Measurements from ENCODE around the gene LTBP2.

The LTBP2 gene

DNA sequence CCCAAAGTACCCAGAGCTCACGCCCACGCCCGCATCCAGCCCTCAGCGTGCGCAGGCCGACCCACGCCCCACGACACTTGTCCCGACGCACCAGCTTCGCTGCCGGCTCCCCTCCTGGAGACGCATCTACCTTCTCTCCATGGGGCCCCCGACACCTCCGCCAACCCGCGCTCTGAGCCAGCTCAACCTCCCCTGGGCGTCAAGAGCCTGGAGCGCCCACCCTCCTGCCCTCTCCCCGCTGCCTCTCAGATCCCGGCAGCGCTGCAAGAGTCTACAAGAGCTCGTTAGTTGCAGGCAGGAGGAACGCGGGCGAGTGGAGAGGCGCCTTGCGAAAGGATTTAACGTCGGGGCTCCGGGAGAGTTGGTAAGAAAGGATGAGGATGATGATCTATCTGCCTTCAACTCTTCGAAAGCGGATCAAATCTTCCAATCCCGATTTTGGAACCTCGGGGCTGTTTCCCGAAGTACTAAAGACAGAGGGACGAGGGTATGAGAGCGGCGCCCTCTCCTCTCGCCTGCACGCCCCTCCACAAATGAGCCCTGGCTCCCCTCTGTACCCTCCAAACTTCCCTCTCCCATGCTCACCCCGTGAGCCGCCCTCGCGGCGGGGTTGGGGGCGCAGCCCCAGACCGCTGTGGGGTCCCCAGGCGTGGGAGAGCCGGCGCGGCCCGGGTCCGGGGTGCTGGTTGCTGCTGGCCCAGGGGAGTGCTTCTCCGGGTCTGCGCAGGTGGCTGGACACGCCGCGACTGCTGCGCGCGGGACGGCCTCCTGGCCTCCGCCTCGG lies 979 bp downstream of the LTBP2 start:
- DNase-seq, result no peak

DNA sequence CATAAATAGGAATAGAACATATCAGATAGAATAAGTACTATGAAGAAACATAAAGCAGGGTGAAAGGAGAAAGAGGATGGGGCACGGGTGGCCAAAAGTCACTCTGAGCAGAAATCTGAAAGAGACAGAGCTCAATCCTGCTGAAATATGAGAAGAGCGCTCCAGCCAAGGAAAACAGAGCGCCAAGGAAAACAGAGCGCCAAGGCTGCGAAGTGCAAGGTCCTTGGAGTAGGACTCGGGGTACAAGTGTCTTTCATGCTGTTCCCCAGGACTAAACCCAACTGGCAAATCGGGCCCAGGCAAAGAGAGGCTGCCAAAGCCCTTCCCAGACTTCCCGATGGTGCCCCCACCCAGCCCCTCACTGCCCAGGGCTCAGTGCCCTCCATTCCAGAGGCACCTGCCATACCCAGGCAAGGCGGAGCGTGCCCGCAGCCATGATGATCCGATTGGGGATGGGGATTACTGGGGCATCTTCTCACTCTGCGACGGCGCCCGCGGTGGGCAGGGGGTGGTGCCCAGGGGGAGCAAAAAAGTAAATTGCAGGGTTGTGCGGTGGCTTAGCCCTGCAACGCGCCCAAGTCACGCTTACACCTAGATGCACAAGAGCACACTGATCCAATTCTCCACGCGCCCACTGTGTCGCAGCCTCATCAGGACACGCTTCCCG lies 1.7 kb downstream of the LTBP2 start:
- no peak for DNase-seq

DNA sequence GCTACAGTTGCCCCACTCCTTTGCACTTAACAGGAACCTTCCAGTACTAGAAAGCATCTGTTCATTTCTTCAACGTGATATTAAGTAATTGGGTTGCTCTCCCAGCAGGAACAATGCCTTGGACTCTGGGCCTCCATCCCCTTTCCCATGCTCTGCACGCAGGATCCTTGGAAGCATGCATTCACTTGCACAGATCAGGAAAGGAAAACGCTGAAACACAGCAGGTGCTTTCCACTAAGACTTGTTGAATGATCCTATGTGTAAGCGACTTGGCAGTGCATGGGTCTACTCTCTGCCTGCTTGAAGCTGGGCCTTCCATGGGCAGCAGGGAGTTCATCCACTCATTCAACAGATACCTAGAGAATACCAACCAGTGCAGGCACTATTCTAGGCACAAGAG lies 2.3 kb downstream of the LTBP2 start:
- no peak for DNase-seq

DNA sequence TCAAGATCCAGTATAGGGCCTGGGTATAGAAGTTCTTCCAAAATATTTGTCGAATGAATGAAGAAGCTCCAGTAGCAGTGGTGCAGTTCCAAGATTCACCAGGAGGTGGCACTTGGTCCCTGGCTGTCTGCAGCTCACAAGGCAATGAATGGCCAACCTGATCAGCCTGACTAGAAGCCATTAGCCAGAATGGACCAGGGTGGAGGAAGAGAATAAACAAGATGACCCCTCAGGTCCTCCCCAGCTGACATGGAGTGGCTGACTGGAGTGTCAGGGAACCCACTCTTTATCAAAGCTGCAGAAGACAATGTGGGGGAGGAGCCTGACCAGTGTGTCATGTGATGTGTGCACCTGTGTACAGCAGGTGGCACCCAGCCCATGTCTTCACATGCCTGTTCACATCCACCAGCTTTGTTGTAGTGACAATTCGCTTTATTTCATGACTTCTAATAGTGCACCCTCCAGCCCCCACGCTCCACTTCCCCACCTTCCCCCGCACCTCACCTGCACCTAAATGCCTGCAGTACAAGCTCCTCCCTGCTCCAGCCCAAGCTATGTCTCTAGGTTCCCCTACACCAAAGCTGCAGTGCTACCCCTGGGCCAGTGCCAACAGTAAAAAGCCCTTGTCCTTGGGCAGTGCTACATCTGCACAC lies 3.0 kb downstream of the LTBP2 start:
- DNase-seq, result peak; percentile 80 to 88

DNA sequence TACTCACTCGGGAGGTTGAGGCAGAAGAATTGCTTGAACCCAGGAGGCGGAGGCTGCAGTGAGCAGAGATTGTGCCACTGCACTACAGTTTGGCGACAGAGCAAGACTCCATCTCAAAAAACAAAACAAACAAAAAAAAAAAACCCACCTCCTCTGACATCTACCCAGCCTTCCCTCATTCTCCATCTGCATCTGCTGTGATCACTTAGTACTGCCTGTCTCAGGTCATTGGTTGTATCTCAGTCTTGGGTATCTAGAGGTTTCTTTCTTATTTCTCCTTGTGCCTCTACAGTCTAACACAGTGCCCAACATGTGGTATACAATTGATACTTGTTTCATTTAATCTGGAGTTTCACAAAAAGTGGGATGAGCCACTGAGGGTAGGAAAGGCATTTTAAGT lies 5.3 kb downstream of the LTBP2 start:
- no peak for DNase-seq

DNA sequence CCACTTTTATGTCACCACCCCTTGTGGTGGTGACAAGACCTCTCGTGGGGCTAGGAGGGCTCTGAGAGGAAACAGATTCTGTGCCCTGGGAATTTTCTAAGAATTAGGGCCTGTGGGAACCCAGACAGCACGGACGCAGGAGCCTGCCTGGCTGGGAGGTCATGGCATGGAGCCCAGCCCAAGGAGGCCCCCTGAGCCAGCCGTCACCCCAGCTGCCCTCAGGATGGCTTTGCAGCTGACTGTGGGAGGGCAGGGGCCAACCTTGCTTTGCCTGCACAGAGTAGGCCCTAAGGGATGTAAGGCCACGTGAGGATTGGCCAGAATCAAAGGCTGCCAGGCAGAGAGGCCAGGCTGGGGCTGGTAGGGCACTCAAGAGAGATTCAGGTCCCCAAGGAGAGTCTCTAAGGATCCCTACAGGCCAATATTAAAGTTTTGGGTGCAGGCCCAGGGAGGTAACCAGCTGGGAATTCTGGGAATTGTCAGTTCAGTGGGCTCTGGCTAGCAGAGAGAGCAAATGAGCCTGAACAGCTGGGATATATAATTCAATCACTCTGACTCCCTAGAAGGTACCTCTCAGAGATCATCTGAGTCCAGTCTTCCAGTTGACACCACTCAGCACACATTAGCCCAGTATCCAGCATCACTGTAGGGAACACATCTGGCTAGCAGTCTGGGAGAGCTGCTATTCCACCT lies 6.4 kb downstream of the LTBP2 start:
- DNase-seq, result no peak

DNA sequence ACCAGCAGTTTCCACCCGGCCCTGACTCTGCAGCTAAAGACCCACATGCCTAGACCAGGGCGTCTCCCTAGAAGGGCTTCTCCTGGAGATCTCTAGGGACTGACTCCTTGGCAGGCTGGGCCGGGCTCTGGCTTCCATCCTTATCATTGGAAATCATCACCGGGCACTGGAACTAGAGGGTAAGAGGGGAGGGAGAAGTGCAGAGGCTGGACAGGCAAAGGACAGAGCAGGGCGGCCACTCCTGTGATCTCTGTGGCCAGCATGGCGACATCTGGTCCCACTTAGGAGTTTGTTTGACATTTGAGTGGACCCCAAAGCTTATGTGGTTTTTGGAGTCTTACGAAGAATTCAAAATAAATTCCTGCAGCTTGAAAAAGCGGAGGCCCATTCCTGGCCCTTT lies 7.1 kb downstream of the LTBP2 start:
- DNase-seq, result no peak

DNA sequence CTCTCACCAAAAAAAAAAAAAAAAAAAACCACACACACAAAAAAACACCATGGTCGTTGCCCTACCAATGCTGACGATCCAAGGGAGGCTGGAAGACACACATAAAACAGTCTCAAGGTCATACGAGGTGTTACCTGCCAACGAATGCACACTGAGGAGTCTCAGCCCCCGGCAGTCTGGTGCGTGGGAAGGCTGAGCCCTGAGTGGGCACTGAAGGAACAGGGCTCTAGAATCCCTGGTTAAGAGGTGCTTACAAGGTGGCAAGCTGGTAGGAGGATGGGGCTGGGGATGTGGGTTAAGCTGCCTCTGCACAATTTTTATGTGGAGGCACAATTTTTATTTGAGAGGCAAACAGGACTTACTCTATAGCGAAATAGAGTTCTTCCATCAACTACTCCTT lies 7.9 kb downstream of the LTBP2 start:
- DNase-seq, result no peak

DNA sequence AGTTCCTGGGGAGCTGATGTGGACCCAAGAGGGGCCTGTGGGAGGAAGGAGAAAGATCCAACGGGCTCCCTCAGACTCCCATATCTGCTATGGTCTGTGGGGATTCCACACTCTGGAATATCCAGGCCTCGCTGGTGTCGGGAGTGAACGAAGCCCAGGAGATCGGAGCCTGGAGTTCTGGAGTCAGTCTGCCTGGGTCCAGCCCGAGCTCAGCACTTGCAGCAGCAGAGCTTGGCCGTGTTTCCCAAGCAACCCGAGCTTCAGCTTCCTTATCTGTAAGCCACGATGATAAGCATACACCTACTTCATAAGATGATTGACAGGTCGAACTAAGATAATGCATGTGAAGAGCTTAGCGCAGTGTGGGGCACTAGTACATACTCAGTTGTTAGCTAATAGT lies 10.1 kb downstream of the LTBP2 start:
- no peak for DNase-seq

DNA sequence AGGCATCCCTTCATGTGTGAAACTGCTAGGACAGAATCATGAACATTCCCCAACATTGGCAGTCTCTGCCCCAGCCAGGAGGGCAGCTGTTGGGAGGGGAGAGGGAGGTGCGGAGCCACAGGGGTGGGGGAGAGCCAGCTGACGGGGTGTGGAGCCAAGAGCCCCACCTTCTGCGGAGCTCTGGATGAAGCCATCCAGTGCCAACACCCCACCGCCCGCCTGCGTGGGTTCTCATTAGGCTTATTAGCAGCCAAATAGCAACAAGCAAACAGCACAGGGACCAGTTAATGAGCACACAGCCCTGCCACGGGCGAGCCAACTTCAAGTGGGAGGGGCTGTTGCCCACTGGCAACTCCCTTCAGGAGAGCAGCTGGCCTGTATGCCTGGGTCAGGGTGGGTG lies 12.1 kb downstream of the LTBP2 start:
- DNase-seq, result no peak

DNA sequence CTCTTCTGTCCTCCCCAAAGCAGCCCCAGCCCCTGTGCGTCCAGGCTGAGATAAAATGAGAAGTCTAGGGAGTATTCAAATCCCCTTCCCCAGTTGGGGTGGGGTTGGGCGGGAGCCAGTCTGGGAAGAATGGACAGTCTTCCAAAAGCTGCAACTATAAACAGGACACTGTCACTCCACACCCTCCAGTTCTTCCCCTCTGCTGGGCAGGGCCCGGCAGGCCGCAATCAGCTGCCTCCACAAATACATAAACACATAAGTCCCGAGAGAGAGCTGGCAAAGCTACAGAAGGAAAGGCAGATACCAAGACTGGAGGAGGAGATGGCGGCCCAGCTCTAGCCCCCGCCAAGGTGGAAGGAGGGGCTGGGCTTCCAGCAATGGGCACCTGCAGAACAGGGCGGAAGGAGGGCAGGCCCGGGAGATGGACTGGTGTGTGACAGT lies 12.7 kb downstream of the LTBP2 start:
- DNase-seq, result no peak

DNA sequence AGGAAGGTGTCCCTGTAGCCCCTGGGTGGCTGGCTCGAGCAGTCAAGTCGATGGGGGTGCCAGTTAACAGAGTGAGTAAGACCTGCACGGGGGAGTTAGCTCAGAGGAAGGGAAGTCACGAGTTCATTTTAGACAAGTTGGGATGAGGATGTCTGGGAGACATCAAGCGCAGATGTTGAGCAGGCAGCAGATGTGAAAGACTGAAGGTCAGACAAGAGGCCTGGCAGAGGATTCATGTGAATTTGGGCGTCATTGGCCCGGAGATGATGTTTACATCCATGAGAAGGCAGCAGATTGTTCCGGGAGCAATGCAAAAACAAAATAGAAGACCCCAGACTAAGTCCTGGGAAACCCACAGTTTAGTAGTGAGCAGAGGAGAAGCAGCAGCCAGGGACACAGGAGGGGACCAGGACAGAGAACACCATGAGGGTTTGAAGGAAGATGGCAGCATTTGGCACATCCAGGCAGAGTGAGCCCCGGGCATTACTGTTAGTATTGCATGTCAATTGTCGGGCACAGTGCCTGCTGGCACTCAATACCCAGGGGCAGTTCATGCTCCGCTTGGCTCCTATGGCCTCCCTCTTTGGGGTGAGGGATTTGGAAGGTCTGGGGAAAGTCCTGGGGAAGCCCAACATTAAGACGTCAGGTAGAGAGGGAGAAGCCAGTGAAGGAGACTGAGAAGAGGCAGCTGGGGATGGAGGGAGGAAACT lies 15.1 kb downstream of the LTBP2 start:
- no peak for DNase-seq

DNA sequence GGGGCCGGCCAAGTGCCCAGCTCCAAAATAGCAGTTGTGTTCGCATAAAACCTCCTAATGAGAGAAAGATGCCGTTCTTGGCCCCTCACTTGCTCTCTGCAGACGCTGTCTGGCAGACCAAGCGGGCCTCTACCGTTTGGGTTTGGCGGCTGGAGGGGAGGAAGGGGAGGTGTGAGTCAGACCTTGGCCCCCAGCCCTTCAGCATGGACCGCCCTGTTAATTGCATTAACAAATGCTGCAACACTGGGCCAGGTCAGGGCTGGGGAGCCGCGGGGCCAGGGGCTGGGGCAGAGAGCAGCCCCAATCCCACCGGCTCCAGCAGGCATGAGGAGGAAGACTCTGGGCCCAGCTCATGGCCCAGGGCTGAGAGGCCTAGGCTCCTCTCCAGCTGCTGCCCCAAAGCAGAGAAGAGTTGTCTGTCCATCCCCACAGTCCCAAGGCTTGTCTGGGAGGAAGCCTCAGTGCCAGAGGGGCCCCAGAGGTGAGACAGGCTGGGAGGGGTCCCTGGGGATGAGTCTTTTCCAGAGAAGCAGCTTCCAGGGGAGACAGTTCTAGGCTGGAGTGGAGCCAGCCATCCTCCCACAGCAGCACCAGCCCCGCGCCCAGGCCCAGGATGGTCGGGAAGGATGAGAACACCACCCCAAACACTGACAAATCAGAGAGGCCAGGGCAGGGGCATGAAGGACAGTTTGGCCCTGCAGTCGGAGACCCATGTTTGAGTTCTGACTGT lies 16.9 kb downstream of the LTBP2 start:
- no peak for DNase-seq

DNA sequence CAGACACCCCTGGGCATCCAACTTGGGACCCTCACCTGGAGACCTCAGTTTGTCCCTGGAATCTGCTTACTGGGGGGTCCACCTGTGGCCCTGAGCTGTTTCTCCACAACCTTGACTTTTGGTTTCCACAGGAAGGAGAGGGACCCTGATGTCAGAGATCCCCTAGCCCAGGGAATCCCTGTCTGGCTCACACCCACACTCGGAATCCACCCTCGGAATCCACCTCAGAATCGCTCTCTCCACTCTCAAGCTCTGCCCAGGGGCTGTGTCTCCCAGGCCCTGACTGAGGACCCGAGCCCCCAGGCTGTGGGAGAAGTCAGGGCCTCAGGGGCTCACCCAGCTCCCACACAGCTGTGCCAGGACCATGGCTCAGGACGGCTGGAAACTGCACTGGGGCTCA lies 17.4 kb downstream of the LTBP2 start:
- DNase-seq, result no peak

DNA sequence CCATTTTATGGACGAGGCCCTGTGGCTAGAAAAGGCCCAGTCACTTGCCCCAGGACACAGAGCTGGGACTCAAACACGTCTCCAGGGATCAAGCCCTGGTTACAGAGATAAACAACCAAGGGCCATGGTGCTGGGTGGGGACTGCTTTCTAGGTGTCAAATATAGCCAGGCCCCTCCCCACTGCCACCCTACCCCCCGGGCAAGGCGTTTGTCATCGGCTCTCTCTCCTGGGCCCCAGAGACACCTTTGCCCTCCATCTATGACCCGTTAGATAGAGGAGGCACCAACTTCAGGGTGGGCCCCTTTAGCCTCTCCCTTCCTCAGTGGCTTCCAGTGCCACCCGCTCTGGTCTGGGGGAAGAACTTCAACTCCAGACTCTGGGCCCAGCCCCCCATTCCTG lies 18.0 kb downstream of the LTBP2 start:
- DNase-seq, result no peak

DNA sequence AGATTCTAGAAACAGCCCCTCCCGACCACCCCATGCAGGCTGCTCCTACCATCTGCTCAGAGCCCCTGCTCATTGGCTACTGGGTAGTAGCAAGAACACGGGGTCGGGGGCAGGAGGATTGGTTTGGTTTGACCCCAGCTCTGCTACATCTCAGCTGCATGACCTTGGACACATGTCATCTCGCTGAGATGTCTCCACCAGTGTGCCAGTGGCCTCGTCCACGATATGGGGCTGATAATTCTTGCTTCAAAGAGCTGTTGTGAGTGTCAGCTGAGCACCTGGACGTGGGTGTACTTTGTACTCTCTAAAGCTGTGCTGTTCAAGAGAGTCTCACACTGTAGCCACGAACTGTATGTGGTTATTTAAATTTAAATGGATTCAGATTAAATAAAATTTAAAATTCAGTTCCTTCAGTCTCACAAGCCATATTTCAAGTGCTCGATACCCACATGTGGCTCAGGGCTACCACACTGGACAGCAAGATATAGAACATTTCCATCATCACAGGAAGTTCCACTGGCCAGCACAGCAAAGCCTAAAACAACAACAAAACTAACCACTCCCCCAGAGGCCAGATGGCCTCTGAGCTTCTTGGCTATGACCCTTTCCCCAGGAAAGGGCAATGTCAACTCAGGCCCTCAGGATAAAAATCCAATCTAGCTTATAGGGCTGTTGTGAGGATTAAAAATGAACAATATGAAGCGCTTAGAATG lies 18.6 kb downstream of the LTBP2 start:
- DNase-seq, result no peak

DNA sequence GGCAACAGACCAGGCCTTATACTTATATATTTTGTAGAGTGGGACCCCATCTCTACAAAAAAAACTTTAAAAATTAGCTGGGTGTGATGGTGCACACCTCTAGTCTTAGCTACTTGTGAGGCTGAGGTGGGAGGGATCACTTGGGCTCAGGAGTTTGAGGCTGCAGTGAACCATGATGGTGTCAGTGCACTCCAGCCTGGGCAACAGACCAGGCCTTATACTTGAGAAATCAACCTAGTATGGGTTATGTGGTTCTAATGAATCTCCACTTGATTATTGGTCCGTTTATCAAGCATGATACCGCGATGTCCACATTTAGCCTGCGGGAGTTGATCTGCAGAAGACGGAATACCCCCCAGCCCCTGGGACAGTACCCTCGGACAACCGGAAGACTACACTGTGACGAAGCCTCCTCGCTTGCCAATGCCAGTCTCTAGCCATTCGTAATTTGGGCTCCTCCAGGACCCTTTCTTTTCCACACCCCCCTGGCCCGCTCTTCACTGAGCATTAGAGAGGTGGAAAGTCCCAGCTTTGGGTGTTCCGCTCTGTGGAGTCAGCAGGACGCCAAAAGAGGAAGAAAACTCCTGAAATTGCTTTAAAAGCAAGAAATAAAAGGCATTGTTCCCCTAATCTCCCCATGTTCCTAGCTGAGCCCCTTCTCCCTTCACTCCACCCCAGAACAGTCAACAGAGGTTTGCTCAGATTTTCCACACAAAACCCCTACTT lies 19.4 kb downstream of the LTBP2 start:
- DNase-seq, result no peak

DNA sequence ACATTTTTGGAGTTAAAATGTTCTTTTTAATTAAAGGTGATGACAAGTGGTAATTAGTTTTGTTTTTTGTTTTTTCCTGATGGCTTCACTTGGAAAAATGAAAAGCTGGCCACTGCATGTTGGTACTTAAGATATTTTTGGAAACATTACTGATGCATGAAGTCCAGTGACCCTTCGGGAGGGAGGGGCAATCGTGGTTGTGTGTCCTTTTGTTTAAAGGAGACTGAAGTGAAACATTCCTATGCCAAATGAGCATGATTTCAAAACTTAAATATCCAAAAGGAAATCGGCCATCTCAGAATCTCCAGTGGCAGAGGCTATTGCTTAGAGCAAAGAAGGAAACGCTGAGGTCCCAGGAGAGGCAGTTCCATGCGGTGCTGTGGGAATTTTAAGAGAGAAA lies 20.1 kb downstream of the LTBP2 start:
- no peak for DNase-seq

DNA sequence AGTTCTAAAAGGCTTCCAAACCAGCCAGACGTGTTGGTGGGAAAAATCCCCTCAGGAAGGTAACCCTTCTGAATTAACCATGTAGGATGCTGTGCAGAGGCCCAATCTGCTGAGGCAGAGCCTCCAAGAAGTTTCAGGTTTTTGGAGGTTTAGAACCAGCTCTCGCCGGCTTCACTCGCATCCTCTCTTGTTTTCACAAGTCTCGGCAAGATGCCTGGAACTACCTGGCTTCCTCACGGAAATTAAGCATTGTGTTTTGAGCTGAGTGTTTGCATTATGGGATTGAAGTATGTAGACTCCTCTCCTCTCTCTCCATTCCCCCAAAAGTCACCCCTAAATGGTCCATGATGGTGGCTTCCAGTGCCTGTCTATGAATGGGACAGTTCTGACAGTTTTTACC lies 20.6 kb downstream of the LTBP2 start:
- no peak for DNase-seq

DNA sequence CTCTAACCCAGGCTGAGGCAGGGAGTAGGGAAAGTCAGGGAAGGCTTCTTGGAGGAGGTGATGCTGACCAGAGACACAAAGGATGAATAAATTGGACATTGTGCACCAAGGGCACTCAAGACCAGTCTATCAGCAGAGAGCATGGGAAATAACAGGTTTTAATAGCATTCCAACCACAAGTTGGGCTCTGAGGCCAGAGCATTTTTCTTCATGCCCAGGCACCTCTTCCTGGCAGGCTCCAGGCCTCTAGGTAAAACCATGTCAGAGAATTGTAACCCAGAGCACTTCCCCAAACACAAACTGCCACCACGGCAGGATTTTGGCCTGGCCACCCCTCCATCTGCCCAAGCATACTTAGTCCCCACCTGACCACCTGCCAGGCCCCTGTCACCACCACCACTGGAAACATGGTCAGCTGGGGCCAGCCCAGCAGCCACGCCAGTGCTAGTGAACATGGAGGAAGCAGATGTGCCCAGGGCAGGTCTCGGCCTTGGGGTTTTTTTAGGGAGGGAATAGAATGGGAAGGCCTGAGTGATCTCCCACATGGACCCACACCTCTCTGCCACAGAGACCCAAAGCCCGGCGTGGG lies 22.7 kb downstream of the LTBP2 start:
- no peak for DNase-seq

DNA sequence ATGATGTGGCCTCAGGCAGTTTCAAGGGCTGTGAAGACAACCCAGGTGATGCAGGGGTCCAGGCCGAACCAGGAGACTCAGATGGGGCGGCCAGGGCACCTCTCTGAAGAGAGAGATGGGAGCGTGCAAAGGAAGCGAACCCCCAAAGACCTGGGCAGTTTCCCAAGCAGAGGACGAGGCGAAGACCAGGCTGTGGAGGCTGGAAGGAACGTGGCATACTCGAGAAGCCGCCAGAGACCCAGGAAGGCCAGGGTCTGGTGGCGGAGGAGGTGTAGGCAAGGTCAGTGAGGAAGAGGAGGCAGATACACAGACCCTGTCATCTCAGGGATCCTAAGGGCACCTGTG lies 24.7 kb downstream of the LTBP2 start:
- no peak for DNase-seq

Measured in CD4-positive, alpha-beta T cell treated with Interferon alpha-2 for 1 hour (primary cell).